CD4-positive, alpha-beta T cell (primary cell): Measurements from ENCODE around the gene MUC4. TPM values are rescaled to one million over a fixed set of nuclear protein-coding genes. Genes with fewer than 3 reads are reported as not detected.

ENCODE experiments used
- ATAC-seq: fragments of 200-7000 bp; cut with Tn5 transposase; one replicate; pipeline ENCODE4 v1.10.0; 2022; ENCODE audit warnings: mild to moderate bottlenecking; ENCODE audit not compliant: poor library complexity
- CTCF ChIA-PET: fragments of 350-600 bp; sonication (Branson Sonifier 250); formaldehyde crosslinking; loops from one replicate; lab custom pipeline; 2021; ENCODE audit warnings: antibody characterized with exemption, inconsistent platforms; lab: Charles Lee
- POLR2A ChIA-PET: fragments of 350-600 bp; sonication (Branson Sonifier 250); formaldehyde crosslinking; loops from one replicate; lab custom pipeline; 2021; ENCODE audit warnings: antibody characterized with exemption, inconsistent platforms; lab: Charles Lee
- DNase-seq, 14 experiments: peaks; one replicate each; pipeline ENCODE4 v3.0.0-alpha.2; 2013 to 2020; ENCODE audit warnings: mixed read lengths in 2 of 14
- H3K27ac ChIP-seq, 2 donors: one replicate each; pipeline versions ENCODE4 v1.5.1 to v1.7.0; 2013; ENCODE audit warnings: low read length in 2 of 2, low read depth in 1 of 2, mild to moderate bottlenecking in 1 of 2
- H3K27me3 ChIP-seq, 2 experiments: 1 replicate in 1 of 2; 2 replicates in 1 of 2; pipeline versions ENCODE4 v1.6.1 to v1.7.0; 2013; ENCODE audit warnings: low read length in 2 of 2, control low read depth in 1 of 2, mild to moderate bottlenecking in 1 of 2, moderate library complexity in 1 of 2; ENCODE audit not compliant: insufficient read depth in 2 of 2, control insufficient read depth in 1 of 2
- H3K36me3 ChIP-seq: one replicate; pipeline ENCODE4 v1.6.1; 2013; ENCODE audit warnings: low read length, control low read depth; ENCODE audit not compliant: insufficient read depth
- H3K4me1 ChIP-seq: one replicate; pipeline ENCODE4 v1.6.1; 2013; ENCODE audit warnings: low read length, control low read depth; ENCODE audit not compliant: insufficient read depth
- H3K4me3 ChIP-seq: one replicate; pipeline ENCODE4 v1.5.1; 2013; ENCODE audit warnings: mild to moderate bottlenecking, low read length, moderate library complexity
- H3K9me3 ChIP-seq, 2 experiments: 1 replicate in 1 of 2; 2 replicates in 1 of 2; pipeline versions ENCODE4 v1.6.1 to v1.7.0; 2013; ENCODE audit warnings: low read length in 2 of 2, mild to moderate bottlenecking in 2 of 2, control low read depth in 1 of 2, moderate library complexity in 1 of 2; ENCODE audit not compliant: control insufficient read depth in 1 of 2, insufficient read depth in 1 of 2
- H3K27ac Mint-ChIP-seq: one replicate; pipeline ENCODE4 v1.8.0; 2020; ENCODE audit warnings: mixed read lengths
- H3K27me3 Mint-ChIP-seq: one replicate; pipeline ENCODE4 v1.8.0; 2021; ENCODE audit warnings: mixed read lengths
- H3K36me3 Mint-ChIP-seq: one replicate; pipeline ENCODE4 v1.8.0; 2021; ENCODE audit warnings: low read depth, mixed read lengths
- H3K4me1 Mint-ChIP-seq: one replicate; pipeline ENCODE4 v1.8.0; 2021; ENCODE audit warnings: low read depth, mixed read lengths
- H3K4me3 Mint-ChIP-seq: one replicate; pipeline ENCODE4 v1.8.0; 2020; ENCODE audit warnings: mild to moderate bottlenecking, mixed read lengths
- H3K9me3 Mint-ChIP-seq: one replicate; pipeline ENCODE4 v1.8.0; 2020; ENCODE audit warnings: mixed read lengths
- CTCF ChIP-seq: fragments of 200-600 bp; IDR thresholded peaks from one replicate; pipeline ENCODE4 v1.8.0; 2022; ENCODE audit warnings: antibody characterized with exemption, mild to moderate bottlenecking
- intact Hi-C, 2 experiments: fragments of 100-400 bp; cut with DNase I in 1 of 2; cut with micrococcal nuclease in 1 of 2; formaldehyde crosslinking; loops; one replicate each; pipeline versions ENCODE4 v1.15.1 to v1.9.0; 2023 to 2025; cut with DNase I, micrococcal nuclease
- total RNA-seq, 174 experiments: library from RNA in 2 of 174; stranded (reverse) in 2 of 174; gene quantifications; one replicate each; pipeline ENCODE4 v1.2.3 and lab custom pipeline; 2021 to 2026

MUC4 gene
- total RNA-seq, 2 experiments from 2014 or later = not detected

- Histone ChIP-seq H3K27ac (no peak overlapping the region), H3K36me3 (no peaks in the 10 kb centered on the region), H3K4me3 (no peak overlapping the region), H3K4me1 (no peaks in the 10 kb centered on the region), H3K9me3 (no peaks in the 10 kb centered on the region), H3K27me3 (no peaks in the 10 kb centered on the region)
- H3K27me3 Mint-ChIP-seq = no peaks in the 10 kb centered on the region
- H3K4me3 Mint-ChIP-seq = no peak overlapping the region
- CTCF ChIA-PET = no interaction called here
- POLR2A ChIA-PET = no interaction called here
- TF ChIP-seq CTCF = no peak
- ATAC-seq = no peak
- H3K27ac Mint-ChIP-seq = no peak overlapping the region
- H3K4me1 Mint-ChIP-seq = no peaks in the 10 kb centered on the region
- H3K9me3 Mint-ChIP-seq = no peaks in the 10 kb centered on the region
- no peaks in the 10 kb centered on the region for H3K36me3 Mint-ChIP-seq
- no peak for DNase-seq
- intact Hi-C loops = no loop called here
These were observed 24.1 kb upstream of the MUC4 start for GRCh38 chr3:195835791-195836190.

GRCh38 chr3:195834675-195835583 is 23.2 kb upstream of the MUC4 start:
- DNase-seq (no peak), ATAC-seq (no peak)
- Histone ChIP-seq H3K9me3 (no peaks in the 10 kb centered on the region), H3K4me3 (no peak overlapping the region), H3K27me3 (no peaks in the 10 kb centered on the region), H3K4me1 (no peaks in the 10 kb centered on the region), H3K36me3 (no peaks in the 10 kb centered on the region), H3K27ac (no peak overlapping the region)
- no peaks in the 10 kb centered on the region for H3K36me3 Mint-ChIP-seq
- H3K4me3 Mint-ChIP-seq = no peak overlapping the region
- ChIA-PET POLR2A (no interaction called here), CTCF (interaction anchor here (1.5 kb wide), 1 partner anchor 60 kb away, joined by 3 read pairs; no protein-coding TSS in a partner anchor)
- H3K4me1 Mint-ChIP-seq = no peaks in the 10 kb centered on the region
- intact Hi-C loops = no loop called here
- no peaks in the 10 kb centered on the region for H3K9me3 Mint-ChIP-seq
- no peak for TF ChIP-seq CTCF
- no peak overlapping the region for H3K27ac Mint-ChIP-seq
- no peaks in the 10 kb centered on the region for H3K27me3 Mint-ChIP-seq

GRCh38 chr3:195829897-195830254 is 18.1 kb upstream of the MUC4 start:
- no peaks in the 10 kb centered on the region for H3K4me1 ChIP-seq
- H3K27me3 Mint-ChIP-seq = no peaks in the 10 kb centered on the region
- ATAC-seq (no peak), DNase-seq (no peak)
- no peaks in the 10 kb centered on the region for H3K27me3 ChIP-seq
- no peak overlapping the region for H3K4me3 Mint-ChIP-seq
- no peak overlapping the region for H3K4me3 ChIP-seq
- H3K27ac ChIP-seq = no peak overlapping the region
- no peaks in the 10 kb centered on the region for H3K36me3 ChIP-seq
- H3K27ac Mint-ChIP-seq = no peak overlapping the region
- no peaks in the 10 kb centered on the region for H3K4me1 Mint-ChIP-seq
- H3K36me3 Mint-ChIP-seq = no peaks in the 10 kb centered on the region
- POLR2A ChIA-PET = no interaction called here
- no peaks in the 10 kb centered on the region for H3K9me3 Mint-ChIP-seq
- no peak for TF ChIP-seq CTCF
- H3K9me3 ChIP-seq = no peaks in the 10 kb centered on the region
- CTCF ChIA-PET = no interaction called here
- intact Hi-C loops = no loop called here
